ENCODE data around the gene PFKFB2. TPM values are rescaled to one million over a fixed set of nuclear protein-coding genes. Genes with fewer than 3 reads are reported as not detected.

The PFKFB2 gene
- polyA plus RNA-seq, 1 donor (not counting 4 experiments of a cell fraction or from before 2014, with no cell fraction given): 12.2 TPM

DNA sequence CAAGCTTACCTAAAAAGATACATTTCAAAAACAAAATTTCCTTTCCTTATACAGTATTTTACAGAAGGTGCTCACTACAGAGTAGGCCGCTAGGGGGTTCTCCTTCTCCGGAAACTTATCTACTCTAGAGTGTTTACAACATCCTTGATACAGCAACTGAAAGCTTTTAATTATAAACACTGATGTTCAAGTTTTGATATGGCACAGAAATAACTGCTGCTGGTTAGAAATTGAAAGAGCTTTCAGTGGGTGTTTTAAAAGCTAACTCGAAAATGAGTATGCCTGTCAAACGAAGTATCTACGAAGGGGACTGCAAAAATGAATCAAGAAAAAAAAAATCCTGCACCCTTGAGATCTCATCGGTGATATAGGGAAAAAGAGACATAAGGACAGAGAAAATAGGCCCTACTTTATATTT lies 3.1 kb upstream of the PFKFB2 start:
- Histone ChIP-seq H3K9ac (ENCODE audit: control insufficient read depth, extremely low read depth, insufficient read depth, low read length) (peak overlapping the region; percentile 99), H3K4me3 (ENCODE audit: control insufficient read depth in 2 of 3, extremely low read depth in 1 of 3, insufficient read depth in 2 of 3, low read depth in 1 of 3, low read length in 3 of 3) (peak overlapping the region; percentile 90 to 100 (median 97)), H3K79me2 (ENCODE audit: control insufficient read depth, insufficient read depth, low read length) (peaks cover 58% of the 10 kb centered on the region), H3K9me3 (ENCODE audit: control insufficient read depth, low read depth, low read length) (no peaks in the 10 kb centered on the region), H3K27me3 (ENCODE audit: control insufficient read depth, extremely low read depth, insufficient read depth, low read length) (no peaks in the 10 kb centered on the region), H3K4me1 (ENCODE audit: control insufficient read depth, extremely low read depth, insufficient read depth, low read length) (peaks cover 57% of the 10 kb centered on the region), H3K9me1 (ENCODE audit: control insufficient read depth, extremely low read depth, insufficient read depth, low read length) (no peaks in the 10 kb centered on the region), H3K27ac (ENCODE audit: control insufficient read depth, insufficient read depth, low read length) (peak overlapping the region; percentile 97), H3K36me3 (ENCODE audit: control insufficient read depth in 2 of 2, extremely low read depth in 1 of 2, insufficient read depth in 2 of 2, low read length in 2 of 2) (peaks cover 5 to 23% of the 10 kb centered on the region in 2 experiments), H2AFZ (ENCODE audit: control insufficient read depth, low read length) (no peak overlapping the region), H4K20me1 (ENCODE audit: control insufficient read depth, extremely low read depth, insufficient read depth, low read length) (no peaks in the 10 kb centered on the region), H3K4me2 (ENCODE audit: control insufficient read depth, extremely low read depth, insufficient read depth, low read depth, low read length) (peak overlapping the region; percentile 87)
- FAIRE-seq: no peak
- dilution Hi-C loops (cut with MboI; ENCODE audit: extremely low pct_ligation_motif_present, low sequenced_read_pairs): no loop called here
- TF ChIP-seq EZH2 (IDR thresholded peaks at IDR 0.05; ENCODE audit: low read length): no peak
- TF ChIP-seq, protein P1, sequence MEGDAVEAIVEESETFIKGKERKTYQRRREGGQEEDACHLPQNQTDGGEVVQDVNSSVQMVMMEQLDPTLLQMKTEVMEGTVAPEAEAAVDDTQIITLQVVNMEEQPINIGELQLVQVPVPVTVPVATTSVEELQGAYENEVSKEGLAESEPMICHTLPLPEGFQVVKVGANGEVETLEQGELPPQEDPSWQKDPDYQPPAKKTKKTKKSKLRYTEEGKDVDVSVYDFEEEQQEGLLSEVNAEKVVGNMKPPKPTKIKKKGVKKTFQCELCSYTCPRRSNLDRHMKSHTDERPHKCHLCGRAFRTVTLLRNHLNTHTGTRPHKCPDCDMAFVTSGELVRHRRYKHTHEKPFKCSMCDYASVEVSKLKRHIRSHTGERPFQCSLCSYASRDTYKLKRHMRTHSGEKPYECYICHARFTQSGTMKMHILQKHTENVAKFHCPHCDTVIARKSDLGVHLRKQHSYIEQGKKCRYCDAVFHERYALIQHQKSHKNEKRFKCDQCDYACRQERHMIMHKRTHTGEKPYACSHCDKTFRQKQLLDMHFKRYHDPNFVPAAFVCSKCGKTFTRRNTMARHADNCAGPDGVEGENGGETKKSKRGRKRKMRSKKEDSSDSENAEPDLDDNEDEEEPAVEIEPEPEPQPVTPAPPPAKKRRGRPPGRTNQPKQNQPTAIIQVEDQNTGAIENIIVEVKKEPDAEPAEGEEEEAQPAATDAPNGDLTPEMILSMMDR (optimal IDR thresholded peaks at IDR 0.05 in 1 of 3, IDR thresholded peaks at IDR 0.05 in 1 of 3, conservative IDR thresholded peaks at IDR 0.05 in 1 of 3; ENCODE audit: extremely low read depth in 1 of 3, insufficient read depth in 2 of 3, low read length in 3 of 3): peak in 2 of 3 experiments; percentile 57 to 68
- no peak for DNase-seq (ENCODE audit: low read depth, low spot score)

DNA sequence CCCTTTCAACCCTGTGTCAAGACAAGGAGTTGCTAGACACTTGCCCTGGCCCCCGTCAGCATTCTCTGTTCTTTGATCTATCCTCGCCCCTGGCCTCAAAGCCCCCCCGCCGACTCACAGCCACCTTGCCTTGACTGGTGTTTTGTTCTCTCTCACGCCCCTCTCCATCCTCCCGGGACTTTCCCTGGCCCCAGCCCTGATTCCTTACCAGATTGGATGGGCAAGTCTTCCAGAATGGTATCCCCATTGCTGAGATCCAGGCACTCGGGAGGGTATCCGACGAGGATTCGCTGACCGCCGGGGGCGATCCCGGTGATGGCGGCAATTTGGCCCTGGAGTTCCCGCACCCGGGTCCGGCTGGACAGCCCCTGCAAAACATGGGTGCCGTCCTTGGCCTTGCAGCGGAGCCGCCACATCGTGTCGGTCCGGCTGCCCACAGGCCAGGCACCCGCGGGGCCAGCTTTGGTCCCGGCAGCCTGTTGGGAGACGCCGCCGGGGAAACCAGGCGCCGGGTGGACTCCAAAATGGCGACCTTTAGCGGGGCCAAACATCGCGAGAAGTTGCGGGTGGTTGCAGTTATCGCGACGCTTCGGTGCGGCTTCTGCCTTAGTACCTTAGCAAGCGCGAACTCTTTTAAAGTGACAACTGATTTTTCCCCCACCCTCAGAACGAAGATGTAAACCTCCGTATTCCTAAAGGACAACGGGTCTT lies 2.4 kb upstream of the PFKFB2 start:
- Histone ChIP-seq H3K79me2 (ENCODE audit: control insufficient read depth, insufficient read depth, low read length) (peaks cover 52% of the 10 kb centered on the region), H3K9me3 (ENCODE audit: control insufficient read depth, low read depth, low read length) (no peaks in the 10 kb centered on the region), H3K9me1 (ENCODE audit: control insufficient read depth, extremely low read depth, insufficient read depth, low read length) (no peaks in the 10 kb centered on the region), H3K4me1 (ENCODE audit: control insufficient read depth, extremely low read depth, insufficient read depth, low read length) (peaks cover 55% of the 10 kb centered on the region), H3K4me2 (ENCODE audit: control insufficient read depth, extremely low read depth, insufficient read depth, low read depth, low read length) (peak overlapping the region; percentile 99), H3K27me3 (ENCODE audit: control insufficient read depth, extremely low read depth, insufficient read depth, low read length) (no peaks in the 10 kb centered on the region), H2AFZ (ENCODE audit: control insufficient read depth, low read length) (peak overlapping the region; percentile 96), H3K4me3 (ENCODE audit: control insufficient read depth in 2 of 3, extremely low read depth in 1 of 3, insufficient read depth in 2 of 3, low read depth in 1 of 3, low read length in 3 of 3) (peak overlapping the region; percentile 90 to 100 (median 97)), H3K27ac (ENCODE audit: control insufficient read depth, insufficient read depth, low read length) (peak overlapping the region; percentile 97), H3K36me3 (ENCODE audit: control insufficient read depth in 2 of 2, extremely low read depth in 1 of 2, insufficient read depth in 2 of 2, low read length in 2 of 2) (peaks cover 5 to 21% of the 10 kb centered on the region in 2 experiments), H4K20me1 (ENCODE audit: control insufficient read depth, extremely low read depth, insufficient read depth, low read length) (no peaks in the 10 kb centered on the region), H3K9ac (ENCODE audit: control insufficient read depth, extremely low read depth, insufficient read depth, low read length) (peak overlapping the region; percentile 99)
- TF ChIP-seq, protein P1 (optimal IDR thresholded peaks at IDR 0.05 in 1 of 3, IDR thresholded peaks at IDR 0.05 in 1 of 3, conservative IDR thresholded peaks at IDR 0.05 in 1 of 3; ENCODE audit: extremely low read depth in 1 of 3, insufficient read depth in 2 of 3, low read length in 3 of 3): no peak
- TF ChIP-seq EZH2 (IDR thresholded peaks at IDR 0.05; ENCODE audit: low read length): no peak
- FAIRE-seq (peak; percentile 39), DNase-seq (ENCODE audit: low read depth, low spot score) (no peak)
- dilution Hi-C loops (cut with MboI; ENCODE audit: extremely low pct_ligation_motif_present, low sequenced_read_pairs): no loop called here
